HG03565 (cell line): ENCODE measurements around the gene PNPLA8.
"Not testable (repeated sequence)": the region's sequence is repeated elsewhere in the genome, so short reads cannot be mapped to it uniquely, and the experiment has no call there.

Source experiments
- ATAC-seq: cut with Tn5 transposase; IDR thresholded peaks from one replicate; pipeline ENCODE4 v1.9.1; 2021; ENCODE audit warnings: mild to moderate bottlenecking, moderate library complexity; ENCODE audit not compliant: unreplicated experiment

Gene PNPLA8

DNA sequence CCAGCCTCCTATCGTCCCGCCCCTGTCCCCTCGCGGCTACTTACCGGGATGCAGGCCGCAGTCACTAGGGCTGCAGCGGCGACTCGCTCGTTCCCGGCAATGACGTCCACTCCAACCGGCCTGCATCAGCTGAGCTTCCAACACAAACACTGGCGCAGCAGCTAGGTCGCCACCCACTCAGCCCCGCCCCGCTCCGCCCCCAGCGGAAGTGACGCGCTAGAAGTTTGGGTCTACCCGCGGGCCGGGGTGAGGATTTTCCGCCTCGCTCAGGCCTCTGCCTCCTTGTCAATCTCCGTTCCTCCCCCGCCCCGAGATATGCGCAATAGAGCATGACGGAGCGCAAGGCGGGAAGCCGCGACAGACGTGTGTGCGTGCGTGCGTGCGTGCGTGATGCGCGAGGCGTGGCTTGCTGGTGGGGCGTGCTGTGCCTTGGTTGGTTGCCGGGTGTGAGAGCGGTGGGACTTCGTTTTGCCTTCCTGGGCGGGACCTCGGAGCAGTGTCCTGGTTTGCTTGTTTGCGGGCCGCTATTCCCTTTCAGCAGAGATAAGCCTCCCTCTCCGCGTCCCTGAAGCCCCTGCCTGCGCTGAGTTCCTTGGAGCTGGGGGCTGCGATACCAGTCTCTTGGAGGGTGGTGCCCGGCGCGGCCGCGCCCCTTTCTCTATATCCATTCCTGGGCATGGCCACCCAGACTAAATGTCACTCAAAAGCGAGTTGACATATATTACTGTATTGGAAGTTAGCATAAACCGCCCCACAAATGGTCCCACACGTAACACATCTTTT, at the start of gene PNPLA8:
Gene PNPLA8 (minus strand): TSS at position 151 of the 783 bp plus-strand sequence. CDS start 10,644 bp downstream, outside the sequence.
- peak; percentile 88 for ATAC-seq

DNA sequence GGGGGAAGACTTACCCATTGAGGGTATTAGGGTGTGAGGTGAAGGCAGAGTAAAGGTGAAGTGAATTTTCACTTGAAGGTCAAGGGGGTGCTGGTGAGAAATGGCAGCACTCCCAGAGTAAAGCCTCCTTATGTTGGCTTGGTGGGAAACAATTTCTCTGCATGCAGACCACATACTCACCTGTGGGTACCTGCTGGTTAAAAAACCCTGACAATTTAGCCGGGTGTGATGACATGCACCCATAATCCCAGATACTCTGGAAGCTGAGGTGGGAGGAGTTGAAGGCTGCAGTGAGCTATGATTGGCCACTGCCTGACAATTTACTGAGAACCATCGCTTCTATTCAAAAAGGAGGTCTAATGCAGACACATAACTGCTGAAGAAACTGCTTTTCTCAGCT, 49.2 kb upstream of the PNPLA8 start:
- no peak for ATAC-seq

DNA sequence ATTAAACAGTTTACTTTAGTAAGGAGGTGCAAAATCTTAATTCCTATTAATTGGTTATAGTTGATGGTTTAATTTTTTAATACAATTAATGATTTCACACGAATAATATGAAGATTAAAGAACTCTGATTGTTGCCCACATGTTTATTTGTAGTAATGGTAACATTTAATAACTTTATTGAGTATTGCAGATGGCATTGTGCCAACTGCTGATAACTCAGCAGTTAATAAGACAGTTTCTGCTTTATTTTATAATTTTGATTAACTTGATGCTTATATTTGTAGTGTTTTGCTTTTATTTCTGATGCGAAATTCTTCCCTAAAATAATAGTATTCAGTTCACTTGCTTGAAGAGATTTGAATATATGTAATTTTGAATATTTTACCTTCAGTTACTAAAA, 46.5 kb upstream of the PNPLA8 start:
- no peak for ATAC-seq

GRCh38 chr7:108570146-108570755, 44.3 kb upstream of the PNPLA8 start:
- peak; percentile 14 for ATAC-seq

DNA sequence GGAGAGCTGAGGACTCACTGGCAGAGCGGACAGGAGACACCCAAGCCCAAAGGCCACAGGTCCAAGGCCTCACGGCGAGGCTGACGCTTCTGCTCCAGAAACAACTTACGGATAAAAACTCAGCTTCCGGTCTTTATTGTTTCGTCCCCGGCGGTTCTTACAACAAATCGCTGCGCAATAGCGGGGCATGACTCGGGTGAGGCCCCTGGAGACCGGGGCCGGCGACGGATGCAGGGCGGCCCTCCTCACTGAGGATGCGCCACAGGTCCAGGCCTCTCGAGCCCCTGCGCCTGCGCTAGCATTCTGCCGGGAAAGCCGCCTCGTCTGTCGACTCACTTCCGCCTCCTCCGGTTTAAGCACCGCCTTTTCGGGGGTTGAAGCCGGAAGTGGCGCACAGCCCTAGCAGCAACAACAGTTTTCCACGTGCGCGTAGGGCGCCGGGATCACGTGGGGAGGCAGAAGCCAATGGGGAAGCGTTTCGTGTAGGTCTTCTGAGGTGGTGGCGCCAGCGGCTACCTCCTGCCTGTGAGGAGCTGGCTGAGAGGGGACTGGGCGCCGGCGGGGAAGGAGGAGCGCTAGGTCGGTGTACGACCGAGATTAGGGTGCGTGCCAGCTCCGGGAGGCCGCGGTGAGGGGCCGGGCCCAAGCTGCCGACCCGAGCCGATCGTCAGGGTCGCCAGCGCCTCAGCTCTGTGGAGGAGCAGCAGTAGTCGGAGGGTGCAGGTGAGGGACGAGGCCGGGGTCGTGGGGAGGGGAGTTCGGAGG, 43.6 kb upstream of the PNPLA8 start, which contains the start of the genes DNAJB9 and THAP5:
Gene DNAJB9 (plus strand): TSS at position 494 of the 765 bp plus-strand sequence. CDS start 1,853 bp downstream, outside the sequence.
Gene THAP5 (minus strand): TSS at position 326 of the 765 bp plus-strand sequence. CDS start 137 bp downstream, at position 189.
- ATAC-seq, result peak; percentile 95

DNA sequence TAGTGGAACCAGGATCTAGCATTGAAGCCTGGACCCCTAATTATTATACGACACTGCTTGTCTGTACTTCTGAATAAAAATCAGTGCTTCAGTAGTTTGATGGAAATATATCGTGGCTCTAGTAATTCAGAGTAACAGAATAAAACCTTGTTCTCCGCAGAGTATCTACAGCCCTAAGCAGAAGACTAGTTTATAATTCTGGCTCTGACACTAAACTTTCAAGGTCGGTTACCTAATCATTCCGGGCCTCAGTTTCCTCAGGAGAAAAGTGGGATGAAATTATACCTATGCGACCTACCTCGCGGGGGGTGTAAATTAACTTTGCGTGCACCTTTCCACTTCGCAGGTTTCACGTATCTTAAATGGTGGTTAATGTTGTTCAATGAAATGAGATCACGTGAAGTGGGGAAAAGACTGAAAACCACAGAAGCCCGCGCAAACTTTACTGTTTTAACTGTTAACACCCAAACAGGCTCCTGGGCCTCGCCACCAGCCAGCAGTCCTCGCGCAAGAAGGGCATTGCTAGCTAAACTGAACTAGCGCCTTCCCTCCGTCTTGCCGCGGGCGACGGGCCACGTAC, 43.0 kb upstream of the PNPLA8 start:
- no peak for ATAC-seq

DNA sequence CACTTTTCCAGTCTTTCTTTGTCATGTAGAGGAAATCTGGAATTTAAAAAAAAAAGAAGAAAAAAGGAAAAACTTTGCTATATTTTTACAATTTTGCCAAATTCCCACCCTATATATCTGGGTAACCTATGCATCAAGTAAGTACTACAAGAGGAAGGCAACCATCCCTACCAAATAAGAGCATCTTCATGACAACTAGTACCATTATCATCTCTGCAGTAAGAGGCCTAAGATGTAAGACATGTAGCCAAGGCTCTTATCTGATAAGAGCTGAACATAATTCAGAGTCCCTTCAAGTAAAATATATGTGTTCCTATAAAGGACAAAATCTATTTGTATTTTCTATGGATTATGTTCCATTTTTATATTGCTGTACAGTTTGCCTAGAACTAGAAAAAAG, 40.1 kb upstream of the PNPLA8 start:
- no peak for ATAC-seq

GRCh38 chr7:108561047-108561619, 35.2 kb upstream of the PNPLA8 start:
- no peak for ATAC-seq

- ATAC-seq, result no peak
Measured at GRCh38 chr7:108559253-108559652, 33.3 kb upstream of the PNPLA8 start.

DNA sequence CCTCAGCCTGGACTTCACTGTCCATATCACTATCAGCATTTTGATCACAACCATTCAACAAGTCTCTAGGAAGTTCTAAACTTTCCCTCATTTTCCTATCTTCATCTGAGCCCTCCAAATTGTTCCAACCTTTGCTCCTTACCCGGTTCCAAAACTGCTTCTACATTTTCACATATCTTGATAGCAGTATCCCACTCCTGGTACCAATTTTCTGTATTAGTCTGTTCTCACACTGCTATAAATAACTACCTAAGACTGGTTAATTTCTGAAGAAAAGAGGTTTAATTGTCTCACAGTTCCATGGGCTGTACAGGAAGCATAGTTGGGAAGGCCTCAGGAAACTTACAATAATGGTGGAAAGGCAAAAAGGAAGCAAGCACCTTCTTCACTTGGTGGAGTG, 31.7 kb upstream of the PNPLA8 start:
- ATAC-seq, result no peak

DNA sequence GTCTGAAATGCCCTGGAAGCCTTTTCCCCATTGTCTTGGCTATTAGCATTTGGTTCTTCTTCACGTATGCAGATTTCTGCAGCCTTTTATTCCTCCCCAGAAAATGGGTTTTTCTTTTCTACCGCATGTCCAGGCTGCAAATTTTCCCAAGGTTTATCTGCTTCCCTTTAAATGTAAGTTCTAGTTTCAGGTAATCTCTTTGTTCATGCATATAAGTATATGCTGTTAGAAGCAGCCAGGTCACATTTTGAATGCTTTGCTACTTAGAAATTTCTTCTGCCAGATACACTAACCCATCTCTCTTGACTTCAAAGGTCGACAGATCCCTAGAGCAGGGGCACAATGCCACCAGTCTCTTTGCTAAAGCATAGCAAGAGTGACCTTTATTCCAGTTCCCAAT, 31.3 kb upstream of the PNPLA8 start:
- no peak for ATAC-seq

- ATAC-seq, result not testable (repeated sequence)
Measured at GRCh38 chr7:108556665-108557064, 30.7 kb upstream of the PNPLA8 start.

- not testable (repeated sequence) for ATAC-seq
Measured at GRCh38 chr7:108548141-108548896, 22.4 kb upstream of the PNPLA8 start.

- ATAC-seq, result no peak
Measured at GRCh38 chr7:108541478-108541877, 15.5 kb upstream of the PNPLA8 start.

- not testable (repeated sequence) for ATAC-seq
Measured at GRCh38 chr7:108538685-108539084, 12.8 kb upstream of the PNPLA8 start.

GRCh38 chr7:108538236-108538635, 12.3 kb upstream of the PNPLA8 start:
- ATAC-seq, result not testable (repeated sequence)

DNA sequence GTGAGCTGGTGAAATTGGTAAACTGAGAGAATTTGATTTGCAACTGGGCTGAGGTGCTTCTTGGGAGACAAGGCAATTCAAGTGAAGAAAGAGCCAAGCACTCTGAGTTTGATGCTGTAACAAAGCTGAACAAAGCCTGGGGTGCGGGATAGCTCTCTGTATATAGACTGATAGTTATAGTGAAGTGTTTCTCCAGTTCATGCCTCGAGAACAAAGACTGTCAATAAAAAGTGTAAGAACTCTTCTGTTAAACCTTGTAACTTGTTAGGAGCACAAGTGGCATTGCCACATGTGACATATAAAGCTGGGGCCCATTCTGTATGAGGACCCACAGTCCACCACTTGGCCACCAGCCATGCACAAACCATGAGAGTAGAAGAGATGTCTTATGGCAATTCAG, 11.3 kb upstream of the PNPLA8 start:
- ATAC-seq, result no peak

DNA sequence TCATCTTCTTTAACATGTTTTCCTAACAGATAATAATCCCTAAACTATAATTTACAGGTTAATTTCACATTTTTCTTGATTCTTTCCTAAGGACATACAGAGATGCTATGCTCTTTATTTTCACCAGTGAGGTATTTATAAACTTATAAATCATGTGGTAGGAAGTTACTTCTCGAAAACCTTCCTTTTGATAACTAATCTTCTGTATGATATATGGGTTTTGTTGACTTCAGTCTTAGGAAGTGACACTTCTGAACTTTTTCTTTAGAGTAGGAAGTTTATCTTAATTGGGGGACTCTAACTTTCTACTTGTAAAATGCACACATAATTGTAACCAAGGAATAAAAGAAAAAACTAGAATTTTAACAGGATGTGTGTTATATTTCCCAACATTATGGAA, 9.8 kb upstream of the PNPLA8 start:
- no peak for ATAC-seq

GRCh38 chr7:108535257-108535656, 9.3 kb upstream of the PNPLA8 start:
- ATAC-seq, result no peak

GRCh38 chr7:108533712-108534111, 7.8 kb upstream of the PNPLA8 start:
- no peak for ATAC-seq
